Prostate gland (tissue), 2 donors: ENCODE measurements around the gene OR1N1.

Experiments used
- POLR2A ChIP-seq: fragments of 450-650 bp; IDR thresholded peaks from one replicate; pipeline ENCODE4 v1.6.1; 2016; ENCODE audit warnings: antibody characterized with exemption, mild to moderate bottlenecking
- TF ChIP-seq, protein P1 (sequence below), 4 experiments: fragments of 200-600 bp in 2 of 4; fragments of 450-650 bp in 2 of 4; sonication (generic) in 2 of 4; IDR thresholded peaks; 1 replicate in 3 of 4; 2 replicates in 1 of 4; pipeline ENCODE4 v1.5.1; 2016 to 2019; ENCODE audit warnings: antibody characterized with exemption in 4 of 4, mild to moderate bottlenecking in 2 of 4, moderate library complexity in 2 of 4

DNA sequence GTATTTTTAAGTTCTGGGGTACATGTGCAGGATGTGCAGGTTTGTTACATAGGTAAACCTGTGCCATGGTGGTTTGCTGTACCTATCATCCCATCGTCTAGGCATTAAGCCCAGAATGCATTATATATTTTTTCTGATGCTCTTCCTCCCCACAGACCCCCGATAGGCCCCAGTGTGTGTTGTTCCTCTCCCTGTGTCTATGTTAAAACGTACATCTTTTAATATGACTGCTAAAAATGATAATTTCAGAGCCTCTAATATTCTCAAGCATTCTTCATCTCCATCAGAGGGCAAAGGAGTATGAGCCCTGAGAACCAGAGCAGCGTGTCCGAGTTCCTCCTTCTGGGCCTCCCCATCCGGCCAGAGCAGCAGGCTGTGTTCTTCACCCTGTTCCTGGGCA is 16.6 kb downstream of the OR1N1 start, which contains the start of gene OR1J2:
- TF ChIP-seq POLR2A = no peak
- TF ChIP-seq, protein P1, sequence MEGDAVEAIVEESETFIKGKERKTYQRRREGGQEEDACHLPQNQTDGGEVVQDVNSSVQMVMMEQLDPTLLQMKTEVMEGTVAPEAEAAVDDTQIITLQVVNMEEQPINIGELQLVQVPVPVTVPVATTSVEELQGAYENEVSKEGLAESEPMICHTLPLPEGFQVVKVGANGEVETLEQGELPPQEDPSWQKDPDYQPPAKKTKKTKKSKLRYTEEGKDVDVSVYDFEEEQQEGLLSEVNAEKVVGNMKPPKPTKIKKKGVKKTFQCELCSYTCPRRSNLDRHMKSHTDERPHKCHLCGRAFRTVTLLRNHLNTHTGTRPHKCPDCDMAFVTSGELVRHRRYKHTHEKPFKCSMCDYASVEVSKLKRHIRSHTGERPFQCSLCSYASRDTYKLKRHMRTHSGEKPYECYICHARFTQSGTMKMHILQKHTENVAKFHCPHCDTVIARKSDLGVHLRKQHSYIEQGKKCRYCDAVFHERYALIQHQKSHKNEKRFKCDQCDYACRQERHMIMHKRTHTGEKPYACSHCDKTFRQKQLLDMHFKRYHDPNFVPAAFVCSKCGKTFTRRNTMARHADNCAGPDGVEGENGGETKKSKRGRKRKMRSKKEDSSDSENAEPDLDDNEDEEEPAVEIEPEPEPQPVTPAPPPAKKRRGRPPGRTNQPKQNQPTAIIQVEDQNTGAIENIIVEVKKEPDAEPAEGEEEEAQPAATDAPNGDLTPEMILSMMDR (IDR thresholded peaks at IDR 0.05) = no peak
